ENCODE data around the gene ZNF76.

Gene ZNF76

DNA sequence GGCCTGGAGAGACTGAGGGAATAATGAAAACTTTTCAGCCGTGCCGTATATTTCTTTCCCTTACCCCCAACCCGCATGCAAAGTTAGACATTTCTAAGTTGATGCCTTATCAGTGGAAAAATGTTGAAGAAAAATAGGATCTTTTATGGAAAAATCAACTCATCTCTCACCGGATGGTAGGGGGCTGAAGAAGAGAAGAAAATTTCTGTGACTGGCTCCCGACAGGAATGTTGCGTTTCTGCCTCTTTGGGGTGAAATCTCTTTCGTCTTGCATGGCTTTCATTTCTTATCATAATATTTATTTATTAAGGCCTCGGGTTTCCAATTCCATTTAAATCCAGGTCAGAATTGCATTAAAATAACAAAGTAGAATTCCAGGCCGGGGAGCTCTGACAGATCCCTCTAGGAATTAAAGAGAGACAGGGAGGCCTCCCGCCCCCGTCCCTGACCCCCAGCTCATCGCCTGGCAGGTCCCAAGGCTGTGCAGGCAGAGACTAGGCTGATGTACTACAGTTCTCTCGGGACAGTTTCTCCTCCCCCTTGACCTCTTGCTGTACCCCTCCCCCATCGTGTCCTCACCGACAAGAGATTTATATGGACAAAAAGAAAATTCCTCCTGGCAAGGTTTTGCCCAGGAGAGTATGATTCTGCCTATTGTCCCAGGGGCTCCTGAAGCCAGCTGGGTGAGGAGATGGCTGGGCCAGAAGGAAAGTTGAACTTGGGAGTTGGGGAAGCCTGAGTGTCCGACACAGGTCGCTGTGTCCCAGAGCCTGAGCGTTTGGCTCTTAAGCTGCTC is 44.5 kb upstream of the ZNF76 start:
- Histone ChIP-seq H3K4me2 (ENCODE audit: low read depth, low read length, poor library complexity, severe bottlenecking) (no peak overlapping the region), H3K27ac (ENCODE audit: low read depth, low read length) (no peak overlapping the region), H3K27me3 (ENCODE audit: low read length) (no peaks in the 10 kb centered on the region), H3K9ac (ENCODE audit: low read length) (no peak overlapping the region), H3K4me3 (ENCODE audit: insufficient read depth, low read length, poor library complexity, severe bottlenecking) (no peak overlapping the region), H3F3A (ENCODE audit: insufficient read depth) (no peaks in the 10 kb centered on the region), H2AFZ (ENCODE audit: low read depth, low read length, severe bottlenecking) (no peak overlapping the region), H3K9me2 (replicated peaks; ENCODE audit: insufficient read depth, low read length) (no peaks in the 10 kb centered on the region), H3K79me2 (ENCODE audit: insufficient read depth, low read length) (no peaks in the 10 kb centered on the region), H4K20me1 (ENCODE audit: low read depth, low read length) (no peaks in the 10 kb centered on the region), H3K36me3 (ENCODE audit: low read length) (no peaks in the 10 kb centered on the region), H3K9me3 (ENCODE audit: insufficient read depth, low read length) (no peaks in the 10 kb centered on the region)
- TF ChIP-seq, protein P1, sequence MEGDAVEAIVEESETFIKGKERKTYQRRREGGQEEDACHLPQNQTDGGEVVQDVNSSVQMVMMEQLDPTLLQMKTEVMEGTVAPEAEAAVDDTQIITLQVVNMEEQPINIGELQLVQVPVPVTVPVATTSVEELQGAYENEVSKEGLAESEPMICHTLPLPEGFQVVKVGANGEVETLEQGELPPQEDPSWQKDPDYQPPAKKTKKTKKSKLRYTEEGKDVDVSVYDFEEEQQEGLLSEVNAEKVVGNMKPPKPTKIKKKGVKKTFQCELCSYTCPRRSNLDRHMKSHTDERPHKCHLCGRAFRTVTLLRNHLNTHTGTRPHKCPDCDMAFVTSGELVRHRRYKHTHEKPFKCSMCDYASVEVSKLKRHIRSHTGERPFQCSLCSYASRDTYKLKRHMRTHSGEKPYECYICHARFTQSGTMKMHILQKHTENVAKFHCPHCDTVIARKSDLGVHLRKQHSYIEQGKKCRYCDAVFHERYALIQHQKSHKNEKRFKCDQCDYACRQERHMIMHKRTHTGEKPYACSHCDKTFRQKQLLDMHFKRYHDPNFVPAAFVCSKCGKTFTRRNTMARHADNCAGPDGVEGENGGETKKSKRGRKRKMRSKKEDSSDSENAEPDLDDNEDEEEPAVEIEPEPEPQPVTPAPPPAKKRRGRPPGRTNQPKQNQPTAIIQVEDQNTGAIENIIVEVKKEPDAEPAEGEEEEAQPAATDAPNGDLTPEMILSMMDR (IDR thresholded peaks at IDR 0.05; ENCODE audit: insufficient read depth, low read length, poor library complexity, severe bottlenecking): no peak
- TF ChIP-seq EZH2phosphoT487 (conservative IDR thresholded peaks at IDR 0.05; ENCODE audit: low read length): no peak

DNA sequence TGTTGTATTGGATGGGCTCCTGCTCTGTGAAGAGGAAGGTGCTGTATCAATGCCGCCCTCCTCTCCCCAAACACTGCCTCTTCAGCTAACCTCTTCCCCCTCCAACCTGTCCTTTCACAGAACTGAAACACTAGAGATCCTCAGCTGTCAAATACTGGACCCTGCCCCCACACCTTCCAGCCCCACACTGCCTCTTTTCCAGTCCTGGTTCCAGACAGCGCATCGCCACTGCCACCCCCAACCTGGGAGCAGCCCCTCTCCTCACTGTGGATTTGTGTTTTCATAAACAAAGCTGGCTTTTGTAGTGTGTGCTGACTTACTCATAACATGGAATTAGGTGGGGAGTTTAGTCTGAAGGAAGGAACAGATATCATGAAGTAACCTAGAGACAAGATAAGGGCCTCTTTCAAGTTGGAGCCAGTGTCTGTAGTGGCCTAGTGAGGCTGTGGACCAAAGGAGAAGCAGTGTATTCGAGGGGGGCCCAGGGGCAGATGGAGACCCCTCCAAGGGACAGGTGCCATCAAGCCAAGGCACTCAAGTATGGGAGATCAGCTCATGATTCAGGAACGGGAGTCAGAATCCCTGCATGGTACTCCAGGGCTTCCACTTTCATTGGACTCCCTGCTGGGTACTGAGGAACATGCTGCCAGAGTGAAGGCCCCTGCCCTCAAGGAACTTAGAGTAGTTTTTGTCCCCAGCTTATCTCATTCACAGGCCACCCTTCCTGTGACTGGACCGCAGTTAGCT is 43.7 kb upstream of the ZNF76 start:
- Histone ChIP-seq H3K79me2 (ENCODE audit: insufficient read depth, low read length) (no peaks in the 10 kb centered on the region), H3K27me3 (ENCODE audit: low read length) (no peaks in the 10 kb centered on the region), H3K9me2 (replicated peaks; ENCODE audit: insufficient read depth, low read length) (no peaks in the 10 kb centered on the region)

GRCh38 chr6:35216412-35216732 is 43.2 kb upstream of the ZNF76 start:
- Histone ChIP-seq H3F3A (ENCODE audit: insufficient read depth) (no peaks in the 10 kb centered on the region), H4K20me1 (ENCODE audit: low read depth, low read length) (no peaks in the 10 kb centered on the region), H3K9me3 (ENCODE audit: insufficient read depth, low read length) (no peaks in the 10 kb centered on the region), H3K36me3 (ENCODE audit: low read length) (no peaks in the 10 kb centered on the region), H3K79me2 (ENCODE audit: insufficient read depth, low read length) (no peaks in the 10 kb centered on the region), H3K9me2 (replicated peaks; ENCODE audit: insufficient read depth, low read length) (no peaks in the 10 kb centered on the region), H3K27ac (ENCODE audit: low read depth, low read length) (no peak overlapping the region), H3K4me2 (ENCODE audit: low read depth, low read length, poor library complexity, severe bottlenecking) (no peak overlapping the region), H3K27me3 (ENCODE audit: low read length) (no peaks in the 10 kb centered on the region), H3K9ac (ENCODE audit: low read length) (no peak overlapping the region), H3K4me3 (ENCODE audit: insufficient read depth, low read length, poor library complexity, severe bottlenecking) (no peak overlapping the region), H2AFZ (ENCODE audit: low read depth, low read length, severe bottlenecking) (no peak overlapping the region)
- TF ChIP-seq, protein P1 (IDR thresholded peaks at IDR 0.05; ENCODE audit: insufficient read depth, low read length, poor library complexity, severe bottlenecking): no peak
- TF ChIP-seq EZH2phosphoT487 (conservative IDR thresholded peaks at IDR 0.05; ENCODE audit: low read length): no peak

More for the DNA sequence above, 43.7 kb upstream of the ZNF76 start:
- Histone ChIP-seq H2AFZ (ENCODE audit: low read depth, low read length, severe bottlenecking) (no peak overlapping the region), H3K4me3 (ENCODE audit: insufficient read depth, low read length, poor library complexity, severe bottlenecking) (no peak overlapping the region), H3K27ac (ENCODE audit: low read depth, low read length) (no peak overlapping the region), H4K20me1 (ENCODE audit: low read depth, low read length) (no peaks in the 10 kb centered on the region), H3K4me2 (ENCODE audit: low read depth, low read length, poor library complexity, severe bottlenecking) (no peak overlapping the region), H3K36me3 (ENCODE audit: low read length) (no peaks in the 10 kb centered on the region), H3F3A (ENCODE audit: insufficient read depth) (no peaks in the 10 kb centered on the region), H3K9ac (ENCODE audit: low read length) (no peak overlapping the region), H3K9me3 (ENCODE audit: insufficient read depth, low read length) (no peaks in the 10 kb centered on the region)
- TF ChIP-seq EZH2phosphoT487 (conservative IDR thresholded peaks at IDR 0.05; ENCODE audit: low read length): no peak
- TF ChIP-seq, protein P1 (IDR thresholded peaks at IDR 0.05; ENCODE audit: insufficient read depth, low read length, poor library complexity, severe bottlenecking): no peak
